PFSK-1 (cell line): ENCODE results near the gene RBPJL.

ENCODE experiments used
- FOXP2 ChIP-seq: optimal IDR thresholded peaks from 2 replicates; pipeline ENCODE3; 2011; ENCODE audit warnings: borderline replicate concordance, control low read depth, inconsistent platforms; ENCODE audit not compliant: insufficient read depth; ENCODE audit errors: extremely low read length, extremely low read depth
- POLR2AphosphoS5 ChIP-seq: IDR thresholded peaks from 2 replicates; pipeline ENCODE4 v1.6.1; 2012; ENCODE audit warnings: low read depth, mild to moderate bottlenecking, control low read depth, low read length, moderate library complexity
- REST ChIP-seq, 2 experiments: IDR thresholded peaks; 2 replicates each; pipeline versions ENCODE4 v1.6.1 to v1.8.0; 2011 to 2012; ENCODE audit warnings: low read depth in 2 of 2, low read length in 2 of 2, control low read depth in 1 of 2, inconsistent platforms in 1 of 2, mild to moderate bottlenecking in 1 of 2, moderate library complexity in 1 of 2; ENCODE audit not compliant: insufficient read depth in 1 of 2
- SIN3A ChIP-seq: IDR thresholded peaks from 2 replicates; pipeline ENCODE4 v1.6.1; 2012; ENCODE audit warnings: mild to moderate bottlenecking, low read length, moderate library complexity, borderline replicate concordance; ENCODE audit not compliant: insufficient read depth
- TAF1 ChIP-seq: IDR thresholded peaks from 2 replicates; pipeline ENCODE4 v1.6.1; 2012; ENCODE audit warnings: low read length, control low read depth, borderline replicate concordance; ENCODE audit not compliant: insufficient read depth

The RBPJL gene

DNA sequence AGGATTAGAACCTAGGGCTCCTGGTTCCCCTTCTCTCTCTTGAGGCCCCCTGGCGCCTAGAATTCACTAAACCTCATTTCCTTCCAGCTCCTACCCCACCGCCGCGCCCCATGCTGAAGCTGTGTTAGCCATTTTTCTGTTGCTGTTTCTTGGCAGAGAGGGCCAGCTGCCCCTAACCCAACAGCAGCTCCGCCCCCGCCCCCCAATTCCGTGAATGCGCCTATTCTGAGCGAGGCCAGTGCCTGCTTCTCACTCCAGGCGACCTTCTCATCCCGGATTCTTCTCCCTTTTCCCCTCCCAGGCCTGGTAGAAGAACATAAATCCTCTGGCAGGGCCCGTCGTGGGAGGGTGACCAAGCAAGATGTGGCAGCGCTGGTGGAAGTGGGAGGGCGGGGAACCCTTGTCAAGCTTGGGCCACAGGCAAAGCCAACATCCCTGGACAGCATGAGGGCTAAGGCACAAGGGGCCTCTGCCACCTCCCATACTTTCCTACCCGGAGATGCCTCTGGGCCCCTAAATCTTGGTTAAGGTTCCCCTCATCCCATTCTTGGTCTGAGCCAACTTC is 518 bp downstream of the RBPJL start:
- TF ChIP-seq POLR2AphosphoS5 (no peak), TAF1 (no peak), SIN3A (no peak), REST (IDR thresholded peaks at IDR 0.05; ENCODE audit: insufficient read depth in 1 of 2, low read depth in 2 of 2, low read length in 2 of 2) (no peak)

GRCh38 chr20:45308117-45308778 is 1.6 kb downstream of the RBPJL start, which contains the start of gene MATN4:
TSS of gene MATN4 (minus strand) at chr20:45308299. CDS start at chr20:45305582, 2,717 bp downstream.
- TF ChIP-seq REST (IDR thresholded peaks at IDR 0.05; ENCODE audit: insufficient read depth in 1 of 2, low read depth in 2 of 2, low read length in 2 of 2), result no peak
- TF ChIP-seq TAF1, result no peak
- TF ChIP-seq SIN3A, result no peak

GRCh38 chr20:45309075-45309474 is 2.4 kb downstream of the RBPJL start:
- TF ChIP-seq FOXP2 (no peak), REST (IDR thresholded peaks at IDR 0.05; ENCODE audit: insufficient read depth in 1 of 2, low read depth in 2 of 2, low read length in 2 of 2) (no peak), TAF1 (no peak), POLR2AphosphoS5 (no peak), SIN3A (no peak)

GRCh38 chr20:45311589-45312211 is 5.1 kb downstream of the RBPJL start:
- TF ChIP-seq FOXP2 (peak; percentile 30), POLR2AphosphoS5 (no peak), SIN3A (no peak), TAF1 (no peak), REST (IDR thresholded peaks at IDR 0.05; ENCODE audit: insufficient read depth in 1 of 2, low read depth in 2 of 2, low read length in 2 of 2) (no peak)
